GM21423 (cell line): ENCODE data around the gene RMDN2.
"Not testable (repeated sequence)": the region's sequence is repeated elsewhere in the genome, so short reads cannot be mapped to it uniquely, and the experiment has no call there.

Experiments used
- ATAC-seq: cut with Tn5 transposase; IDR thresholded peaks from one replicate; pipeline ENCODE4 v1.9.1; 2021; ENCODE audit warnings: mild to moderate bottlenecking, moderate library complexity; ENCODE audit not compliant: unreplicated experiment

RMDN2 gene

DNA sequence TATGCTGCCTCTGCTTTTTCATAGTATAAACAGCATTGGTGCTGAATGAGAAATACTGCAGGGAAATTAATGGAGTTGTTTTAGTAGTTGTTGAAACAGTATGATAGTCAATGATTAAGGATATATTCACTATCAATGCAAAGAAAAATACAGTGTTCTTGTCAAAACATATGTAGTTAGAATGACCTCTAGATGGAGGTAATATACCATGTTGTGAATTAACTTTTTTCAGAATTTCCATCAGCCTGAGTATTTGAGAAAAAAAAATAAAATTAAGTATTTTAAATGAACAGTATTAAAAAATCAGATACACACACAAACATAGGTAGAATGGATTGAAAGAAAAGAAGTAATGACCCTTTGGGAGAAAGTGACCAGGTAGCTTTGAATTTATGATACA, 59.5 kb downstream of the RMDN2 start:
- no peak for ATAC-seq

DNA sequence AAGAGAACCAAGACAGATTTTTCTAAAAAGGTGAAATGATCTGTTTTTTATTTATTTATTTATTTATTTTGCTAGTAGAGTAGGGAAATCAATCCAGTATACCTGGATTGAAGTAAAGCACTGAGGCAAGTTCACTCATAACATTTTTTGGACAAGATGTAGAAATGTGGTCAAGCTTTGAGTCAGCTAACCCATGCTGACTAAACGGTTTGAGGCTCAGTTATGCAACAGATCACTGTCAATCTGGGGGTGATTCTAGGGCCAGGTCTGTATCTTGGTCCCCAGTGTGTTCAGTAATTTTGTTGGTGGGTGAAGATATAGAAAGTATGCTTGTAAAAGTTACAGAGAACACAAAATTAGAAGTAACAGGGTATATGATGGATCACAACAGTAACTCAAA, 60.2 kb downstream of the RMDN2 start:
- no peak for ATAC-seq

DNA sequence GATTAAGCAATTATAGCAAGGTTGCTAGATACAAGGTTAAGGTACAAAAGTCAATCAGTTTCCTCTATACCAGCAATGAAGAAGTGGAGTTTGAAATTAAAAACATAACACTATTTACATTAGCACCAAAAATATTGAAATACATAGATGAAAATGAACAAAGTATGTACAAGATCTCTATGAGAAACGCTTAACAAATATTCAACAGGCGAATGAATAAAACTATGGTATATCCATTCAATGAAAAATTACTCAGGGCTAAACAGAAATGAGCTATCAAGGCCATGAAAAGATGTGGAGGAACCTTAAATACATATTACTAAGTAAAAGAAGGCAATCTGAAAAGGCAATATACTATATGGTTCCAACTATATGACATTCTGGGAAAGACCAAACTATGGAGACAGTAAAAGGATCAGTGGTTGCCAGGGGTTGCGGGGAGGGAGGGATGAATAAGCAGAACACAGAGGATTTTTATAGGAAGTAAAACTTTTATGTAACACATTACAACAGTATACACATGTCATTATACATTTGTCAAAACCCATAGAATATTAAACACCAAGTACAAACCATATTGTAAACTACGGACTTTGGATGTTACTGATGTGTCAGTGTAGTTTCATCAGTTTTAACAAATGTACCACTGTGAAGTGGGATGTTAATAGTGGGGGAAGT, 62.1 kb downstream of the RMDN2 start:
- ATAC-seq = no peak

DNA sequence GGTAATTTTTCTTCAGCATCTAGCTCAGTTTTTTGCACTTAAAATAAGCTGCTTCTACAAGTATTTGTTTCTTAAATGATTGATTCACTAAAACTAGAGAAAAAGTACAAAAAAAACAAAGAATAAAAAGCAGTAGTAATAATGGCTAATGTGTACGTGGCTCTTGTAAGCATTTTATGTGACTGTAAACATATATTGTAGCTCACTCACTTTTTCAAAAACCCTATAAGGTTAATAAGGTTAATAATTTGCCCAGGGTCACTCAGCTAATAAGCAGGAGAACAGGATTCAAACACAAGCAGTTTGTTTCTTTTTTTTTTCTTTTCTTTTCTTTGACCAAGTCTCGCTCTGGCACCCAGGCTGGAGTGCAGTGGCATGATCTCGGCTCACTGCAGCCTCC, 67.5 kb downstream of the RMDN2 start:
- no peak for ATAC-seq

DNA sequence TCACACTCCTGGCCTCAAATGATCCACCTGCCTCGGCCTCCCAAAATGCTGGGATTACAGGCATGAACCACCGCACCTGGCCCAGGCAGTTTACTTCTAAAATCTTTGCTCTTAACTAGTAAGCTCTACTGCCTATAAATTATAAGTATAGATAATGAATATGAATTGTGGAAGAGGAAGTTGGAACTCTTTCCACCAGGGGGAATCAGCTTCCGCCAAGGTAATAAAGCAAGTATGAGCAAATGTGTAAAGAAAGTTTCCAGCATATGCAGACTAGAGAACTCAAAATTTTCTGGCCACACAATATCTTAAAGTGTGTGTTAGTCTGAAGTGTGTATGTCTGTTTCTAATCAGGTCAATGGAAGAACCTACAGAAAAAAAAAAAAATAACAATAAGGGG, 68.1 kb downstream of the RMDN2 start:
- ATAC-seq = no peak

DNA sequence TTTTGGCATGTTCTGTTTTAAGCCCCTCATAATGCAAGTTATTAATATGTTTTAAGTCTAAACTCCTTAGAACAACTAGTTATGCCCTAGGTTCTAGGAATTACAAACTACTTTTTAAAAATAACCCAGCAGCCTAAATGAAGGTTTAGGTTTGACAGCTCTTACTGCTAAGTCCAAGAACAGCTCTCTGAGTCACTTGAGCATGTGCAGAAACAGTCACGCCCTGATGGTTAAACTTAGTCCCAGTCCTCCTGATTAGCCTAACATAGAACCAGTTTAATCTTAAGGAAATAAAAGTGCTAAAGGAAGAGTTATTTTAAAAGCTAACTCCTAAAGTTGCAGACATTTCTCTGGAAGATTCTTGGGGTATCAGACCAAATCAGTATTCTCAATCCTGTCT, 72.5 kb downstream of the RMDN2 start:
- ATAC-seq = no peak

DNA sequence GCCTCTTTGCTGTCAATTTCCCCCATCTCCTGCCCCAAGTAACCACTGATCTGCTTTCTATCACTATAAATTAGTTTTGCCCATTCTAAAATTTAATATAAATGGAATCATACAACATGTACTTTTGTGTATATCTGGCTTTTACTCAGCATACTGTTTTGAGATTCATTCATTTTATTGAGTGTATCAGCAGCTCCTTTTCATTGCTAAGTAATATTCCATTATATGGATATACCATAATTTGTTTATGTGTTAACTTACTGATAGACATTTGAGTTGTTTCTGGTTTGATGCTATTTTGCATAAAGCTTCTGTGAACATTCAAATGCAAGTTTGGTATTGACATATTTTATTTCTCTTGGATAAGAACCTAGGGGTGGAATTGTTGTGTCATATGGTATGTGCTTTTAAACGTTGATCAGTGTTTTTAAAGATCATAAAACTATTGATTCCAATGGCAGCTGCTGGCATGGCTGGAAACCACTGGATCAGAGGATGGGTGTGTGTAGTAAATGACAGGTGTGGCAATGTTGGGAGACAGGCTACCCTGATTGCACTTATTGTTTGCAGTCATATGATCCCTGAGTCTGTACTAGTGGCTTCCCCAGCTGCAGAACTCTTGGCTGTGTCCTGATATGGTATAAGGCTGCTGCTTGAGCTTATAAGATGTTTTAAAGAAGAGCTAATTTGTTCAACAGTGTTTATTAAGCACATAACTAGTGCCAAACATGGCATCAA, 75.6 kb downstream of the RMDN2 start:
- no peak for ATAC-seq

DNA sequence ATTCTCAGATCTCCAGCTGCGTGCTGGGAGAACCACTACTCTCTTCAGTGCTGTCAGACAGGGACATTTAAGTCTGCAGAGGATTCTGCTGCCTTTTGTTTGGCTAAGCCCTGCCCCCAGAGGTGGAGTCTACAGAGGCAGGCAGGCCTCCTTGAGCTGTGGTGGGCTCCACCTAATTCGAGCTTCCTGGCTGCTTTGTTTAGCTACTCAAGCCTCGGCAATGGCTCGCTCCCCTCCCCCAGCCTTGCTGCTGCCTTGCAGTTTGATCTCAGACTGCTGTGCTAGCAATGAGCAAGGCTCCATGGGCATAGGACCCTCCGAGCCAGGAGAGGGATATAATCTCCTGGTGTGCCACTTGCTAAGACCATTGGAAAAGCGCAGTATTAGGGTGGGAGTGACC, 85.1 kb downstream of the RMDN2 start:
- ATAC-seq = not testable (repeated sequence)

DNA sequence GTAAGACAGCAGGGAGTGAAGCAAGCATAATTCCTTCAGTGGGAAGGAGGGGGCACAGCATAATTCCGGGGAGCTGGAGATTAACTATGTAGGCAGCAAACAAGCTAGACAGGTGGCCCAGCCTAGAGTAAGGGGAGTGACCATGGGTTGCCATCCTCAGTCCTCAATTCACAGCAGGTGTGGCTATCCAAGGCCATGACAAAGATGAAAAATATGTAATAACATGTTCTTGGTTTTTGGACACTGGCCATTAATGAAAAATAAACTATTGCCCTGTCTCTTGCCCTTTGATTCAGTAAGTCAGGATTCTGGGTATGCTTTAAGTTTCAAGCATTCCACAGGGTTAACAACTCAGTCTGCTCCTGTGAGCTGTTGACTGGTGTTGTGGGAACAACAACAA, 85.9 kb downstream of the RMDN2 start:
- no peak for ATAC-seq

DNA sequence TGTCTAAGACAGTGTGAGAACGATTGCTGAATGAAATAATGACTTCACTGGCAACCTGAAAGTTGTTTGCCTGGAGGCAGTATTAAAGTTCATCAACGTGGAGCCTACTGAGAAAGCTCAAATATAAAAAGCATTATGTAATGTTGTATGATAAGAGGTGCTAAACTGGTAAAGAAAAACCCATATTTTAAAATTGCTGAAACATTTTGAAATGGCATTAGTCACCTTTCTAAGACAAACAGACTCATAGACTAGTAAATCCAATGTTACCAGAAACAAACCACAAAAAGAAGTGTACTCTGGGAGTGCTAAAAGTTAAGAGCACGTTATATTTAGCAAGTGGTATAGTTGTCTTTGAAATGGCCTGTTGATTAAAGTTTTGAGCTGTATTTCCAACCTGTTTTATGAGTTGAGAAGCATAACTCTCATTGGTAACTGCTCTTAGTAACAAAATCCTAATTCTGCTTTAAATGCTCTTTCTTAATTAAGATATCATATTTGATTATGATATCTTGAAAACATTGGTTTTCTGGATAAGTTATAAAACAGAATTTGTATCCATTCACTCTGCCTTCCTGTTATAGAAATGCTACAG, 88.2 kb downstream of the RMDN2 start:
- ATAC-seq = no peak

DNA sequence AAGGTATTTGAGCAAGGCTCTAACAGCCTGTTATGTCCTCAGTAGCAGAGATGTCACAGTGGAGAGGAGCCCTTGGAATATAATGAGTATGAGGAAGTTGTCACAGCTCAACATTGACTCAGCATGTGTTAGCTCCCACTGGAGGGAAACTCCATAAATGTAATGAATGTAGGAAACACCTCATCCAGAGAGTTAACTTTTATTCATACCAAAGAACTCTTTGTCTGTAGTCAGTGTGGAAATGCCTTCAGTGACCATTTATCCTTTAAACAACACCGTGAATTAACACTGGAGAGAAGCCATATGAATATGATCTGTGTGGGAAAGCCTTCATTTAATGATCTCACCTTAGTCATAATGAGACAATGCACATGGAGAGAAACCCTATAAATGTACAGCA, 91.1 kb downstream of the RMDN2 start:
- no peak for ATAC-seq

DNA sequence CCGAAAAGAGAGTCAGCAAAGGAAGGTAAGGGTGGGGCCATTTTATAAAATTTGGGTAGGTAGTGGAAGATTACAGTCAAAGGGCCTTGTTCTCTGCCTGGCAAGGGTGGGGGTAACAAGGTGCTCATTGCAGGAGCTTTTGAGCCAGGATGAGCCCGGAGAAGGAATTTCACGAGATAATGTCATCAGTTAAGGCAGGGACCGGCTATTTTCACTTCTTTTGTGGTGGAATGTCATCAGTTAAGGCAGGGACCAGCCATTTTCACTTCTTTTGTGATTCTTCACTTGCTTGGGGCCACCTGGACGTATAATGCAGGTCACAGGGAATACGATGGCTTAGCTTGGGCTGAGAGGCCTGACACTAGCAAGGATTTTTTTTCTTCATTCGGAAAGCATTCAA, 92.7 kb downstream of the RMDN2 start:
- no peak for ATAC-seq

DNA sequence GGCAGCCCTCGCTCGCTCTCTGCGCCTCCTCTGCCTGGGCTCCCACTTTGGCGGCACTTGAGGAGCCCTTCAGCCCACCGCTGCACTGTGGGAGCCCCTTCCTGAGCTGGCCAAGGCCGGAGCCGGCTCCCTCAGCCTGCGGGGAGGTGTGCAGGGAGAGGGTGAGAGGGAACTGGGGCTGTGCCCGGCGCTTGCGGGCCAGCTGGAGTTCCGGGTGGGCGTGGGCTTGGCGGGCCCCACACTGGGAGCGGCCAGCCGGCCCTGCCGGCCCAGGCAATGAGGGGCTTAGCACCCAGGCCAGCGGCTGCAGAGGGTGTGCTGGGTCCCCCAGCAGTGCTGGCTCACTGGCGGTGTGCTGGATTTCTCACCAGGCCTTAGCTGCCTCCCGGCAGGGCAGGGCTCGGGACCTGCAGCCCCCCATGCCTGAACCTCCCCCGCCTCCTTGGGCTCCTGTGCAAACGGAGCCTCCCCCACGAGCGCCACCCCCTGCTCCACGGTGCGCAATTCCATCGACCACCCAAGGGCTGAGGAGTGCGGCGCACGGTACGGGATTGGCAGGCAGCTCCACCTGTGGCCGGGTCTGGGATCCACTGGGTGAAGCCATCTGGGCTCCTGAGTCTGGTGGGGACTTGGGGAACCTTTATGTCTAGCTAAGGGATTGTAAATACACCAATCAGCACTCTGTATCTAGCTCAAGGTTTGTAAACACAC, 95.4 kb downstream of the RMDN2 start:
- ATAC-seq = not testable (repeated sequence)

DNA sequence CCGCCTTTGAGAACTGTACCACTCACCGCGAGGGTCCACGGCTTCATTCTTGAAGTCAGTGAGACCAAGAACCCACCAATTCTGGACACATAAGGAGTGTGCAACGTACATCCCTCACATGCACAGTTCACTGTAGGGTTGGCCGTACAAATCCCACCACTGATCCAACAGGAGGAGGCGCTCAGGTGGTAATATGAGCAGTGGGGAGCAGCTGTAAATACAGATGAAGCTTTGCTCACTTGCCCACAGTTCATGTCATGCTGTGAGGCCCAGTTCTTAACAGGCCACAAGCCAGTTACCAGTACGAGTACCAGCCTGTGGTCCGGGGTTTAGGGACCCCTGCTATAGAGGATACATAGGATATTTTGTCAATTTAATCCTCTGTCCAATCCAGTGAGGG, 96.5 kb downstream of the RMDN2 start:
- ATAC-seq = no peak

DNA sequence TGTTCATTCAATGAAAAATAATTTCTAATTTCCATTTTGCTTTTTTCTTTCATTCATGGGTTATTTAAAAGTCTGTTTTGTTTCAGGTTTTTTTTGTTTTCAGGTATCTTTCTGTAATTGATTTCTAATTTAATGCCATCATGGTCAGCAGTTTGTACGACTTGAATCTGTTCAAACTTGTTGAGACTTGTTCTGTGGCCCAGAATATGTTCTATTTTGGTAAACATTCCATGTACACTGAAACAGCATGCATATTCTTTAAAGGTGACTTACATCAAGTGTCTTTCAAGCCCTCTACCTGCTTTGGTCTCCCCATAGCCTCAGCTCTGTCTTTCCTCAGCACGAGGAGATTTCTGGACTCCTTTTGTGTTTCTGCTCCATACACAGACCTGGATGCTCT, 101.8 kb downstream of the RMDN2 start:
- no peak for ATAC-seq

DNA sequence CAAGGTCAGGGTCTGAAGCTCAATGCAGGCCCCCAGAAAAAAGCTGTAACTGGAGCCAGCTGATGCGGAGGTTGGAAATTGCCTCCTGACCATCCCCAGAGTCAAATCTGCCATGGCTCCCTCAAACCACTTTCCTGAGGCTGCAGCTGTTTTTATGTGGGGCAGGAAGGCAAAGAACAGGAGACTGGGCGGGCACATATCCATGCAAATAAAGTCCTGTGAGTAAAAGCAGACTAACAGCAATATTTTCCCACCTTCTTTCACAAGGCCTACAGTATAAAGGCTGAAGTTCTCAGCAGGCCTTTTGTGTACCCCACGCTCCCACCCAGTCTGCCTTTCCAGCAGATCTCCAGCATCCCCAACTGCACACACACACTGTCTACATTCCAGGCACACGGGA, 103.7 kb downstream of the RMDN2 start:
- no peak for ATAC-seq

DNA sequence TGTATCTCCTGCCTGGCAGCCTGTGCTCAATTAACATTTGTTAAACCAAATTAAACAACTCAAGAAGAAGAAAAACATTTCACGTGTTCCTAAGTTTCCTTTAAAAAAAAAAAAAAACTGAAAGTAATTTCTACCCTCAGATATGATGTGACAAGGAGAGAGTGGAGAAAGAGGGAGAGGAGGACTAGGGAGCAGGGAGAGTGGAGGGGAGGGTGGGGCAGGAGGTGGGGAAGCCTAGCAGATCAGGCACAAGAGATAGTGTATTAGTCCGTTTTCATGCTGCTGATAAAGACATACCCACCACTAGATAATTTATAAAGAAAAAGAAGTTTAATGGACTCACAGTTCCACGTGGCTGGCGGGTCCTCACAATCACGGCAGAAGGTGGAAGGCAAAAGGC, 104.4 kb downstream of the RMDN2 start:
- no peak for ATAC-seq

DNA sequence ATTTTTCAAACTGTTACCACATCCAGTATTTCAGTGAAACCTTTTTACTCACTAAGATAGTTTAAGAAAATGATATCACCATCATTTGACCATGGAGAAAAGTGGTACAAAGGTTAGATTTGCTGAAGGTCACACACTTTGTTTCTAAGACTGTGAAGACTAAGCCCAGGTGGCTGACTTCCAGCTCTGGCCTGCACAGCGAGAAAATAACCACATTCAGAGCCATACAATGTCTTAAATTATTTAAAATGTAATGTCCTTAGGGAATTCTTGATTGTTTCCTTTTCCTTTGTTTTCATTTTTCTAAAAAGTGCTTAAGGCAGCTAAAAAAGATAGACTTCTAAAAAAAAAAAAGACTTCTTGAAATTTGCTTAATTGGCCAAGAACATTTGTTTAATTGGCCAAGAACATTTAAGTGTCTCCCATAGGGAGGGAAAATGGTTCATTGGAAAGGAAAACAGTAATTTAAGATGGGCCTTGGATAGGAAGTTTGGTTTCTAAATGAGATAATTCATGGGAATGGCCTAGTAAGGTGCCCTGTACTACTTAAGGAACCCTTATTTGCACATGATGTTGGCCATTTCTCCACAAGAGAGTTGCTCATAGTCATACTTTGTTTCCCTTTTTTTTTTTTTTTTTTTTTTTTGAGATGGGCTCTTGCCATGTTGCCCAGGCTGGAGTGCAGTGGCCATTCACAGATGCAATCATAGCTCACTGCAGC, 105.7 kb downstream of the RMDN2 start:
- ATAC-seq = no peak

DNA sequence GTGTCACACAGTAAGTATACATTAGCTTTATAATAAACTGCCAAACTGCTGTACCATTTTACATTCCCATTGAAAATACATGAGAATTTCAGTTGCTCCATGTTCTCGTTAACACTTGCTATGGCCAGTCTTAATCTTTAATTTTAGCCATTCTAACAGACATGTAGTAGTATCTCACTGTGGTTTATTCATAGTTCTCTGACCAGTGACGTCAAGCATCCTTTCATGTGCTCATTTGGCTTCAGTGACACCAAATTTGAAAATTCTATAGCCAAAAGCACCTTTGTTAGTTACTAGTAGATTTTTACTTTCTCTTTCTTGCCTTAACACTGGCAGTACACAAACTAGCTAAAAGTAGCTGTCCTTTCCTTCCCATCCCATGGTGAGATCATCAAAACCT, 107.9 kb downstream of the RMDN2 start:
- no peak for ATAC-seq

DNA sequence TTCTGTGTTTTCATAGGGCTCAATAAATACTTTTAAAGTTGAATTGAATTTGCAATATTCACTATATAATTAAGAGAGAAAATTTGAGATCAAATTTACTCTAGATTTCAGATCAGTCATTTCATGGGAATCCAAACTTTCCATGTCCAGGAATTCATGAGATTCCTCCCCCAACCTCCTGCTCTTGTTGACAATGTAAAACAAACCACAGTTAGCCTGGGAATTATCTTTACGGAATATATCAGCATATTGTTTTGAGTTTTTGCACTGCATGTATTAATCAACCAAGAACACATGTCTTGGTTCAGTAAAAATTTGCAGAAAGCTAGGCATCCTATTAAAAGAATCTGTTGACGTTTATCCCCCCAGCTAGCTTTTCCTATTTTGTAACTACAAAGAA, 108.6 kb downstream of the RMDN2 start:
- no peak for ATAC-seq

DNA sequence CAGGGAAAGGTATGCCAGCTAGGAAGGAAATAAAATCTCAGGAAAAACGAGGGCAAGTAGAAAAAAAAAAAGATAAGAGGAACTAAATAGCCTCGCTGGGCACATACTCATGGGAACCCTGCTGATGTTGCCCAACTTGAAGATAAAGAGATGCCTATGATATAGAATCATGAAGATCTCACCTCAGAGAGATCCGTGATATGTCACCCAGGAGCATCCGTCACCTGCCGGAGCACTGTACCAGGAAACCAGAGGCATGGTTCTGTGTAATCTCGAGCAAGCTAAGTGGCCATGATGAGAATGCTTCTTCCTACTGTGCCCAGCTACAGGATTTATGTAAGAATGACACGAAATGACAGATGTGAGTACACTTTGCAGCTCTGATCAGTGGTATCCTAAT, 110.9 kb downstream of the RMDN2 start:
- ATAC-seq = no peak
